Omental fat pad (tissue), 4 donors: Measurements from ENCODE around the gene CYP24A1. TPM values are rescaled to one million over a fixed set of nuclear protein-coding genes. Genes with fewer than 3 reads are reported as not detected.
A peak's percentile ranks its signal among the peaks of the same experiment; 100 is the strongest.

ENCODE experiments used
- ATAC-seq: fragments of 150-250 bp; one replicate; pipeline ENCODE4 v1.9.1; 2016; ENCODE audit warnings: mild to moderate bottlenecking, moderate library complexity; ENCODE audit not compliant: low FRiP score
- DNase-seq: peaks from one replicate; pipeline ENCODE4 v3.0.0-alpha.2; 2019; ENCODE audit warnings: low spot score
- total RNA-seq, 4 donors: library from RNA; depleted of rRNA; stranded (reverse); fragments of >200 nt; gene quantifications; one replicate each; pipeline ENCODE4 v1.1.0, GENCODE V29; 2016
- TF ChIP-seq, protein P1 (sequence below), 3 donors: fragments of 450-650 bp; IDR thresholded peaks; one replicate each; pipeline ENCODE4 v1.5.1; 2016 to 2017; ENCODE audit warnings: antibody characterized with exemption in 3 of 3, mild to moderate bottlenecking in 3 of 3, moderate library complexity in 2 of 3

The CYP24A1 gene
- total RNA-seq, 4 donors from 2014 or later, result 0.12 TPM; not detected in 3

DNA sequence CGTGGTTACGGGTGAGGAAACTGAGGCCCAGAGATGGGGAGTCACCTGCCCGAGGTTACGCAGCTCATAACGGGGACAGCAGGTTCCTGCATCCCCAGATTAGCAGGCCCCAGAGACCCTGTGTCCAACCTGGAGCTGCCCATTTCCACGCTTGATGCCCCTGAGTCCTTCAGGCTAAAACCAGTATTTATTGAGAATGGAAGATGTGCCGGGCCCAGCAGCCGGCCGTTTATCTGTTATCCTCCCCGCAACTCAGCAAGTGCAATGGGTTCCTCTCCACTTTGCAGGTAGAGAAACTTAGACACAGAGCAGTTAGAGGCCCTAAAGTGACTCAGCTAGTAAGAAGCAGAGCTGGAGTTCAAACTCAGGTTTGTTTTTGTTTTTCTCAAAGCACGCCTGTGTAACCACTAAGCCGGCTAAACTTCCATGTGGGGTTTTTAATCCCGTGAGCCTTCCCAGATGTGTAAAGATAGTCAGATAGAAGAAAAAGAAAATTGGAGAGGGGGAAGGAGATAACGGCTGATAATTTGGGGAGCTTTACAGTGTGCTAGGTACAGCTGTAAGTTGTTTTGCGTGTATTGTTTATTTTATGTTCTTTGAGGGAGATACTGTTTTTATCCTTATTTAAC is 34.9 kb upstream of the CYP24A1 start:
- ATAC-seq, result peak; percentile 38
- TF ChIP-seq, protein P1, sequence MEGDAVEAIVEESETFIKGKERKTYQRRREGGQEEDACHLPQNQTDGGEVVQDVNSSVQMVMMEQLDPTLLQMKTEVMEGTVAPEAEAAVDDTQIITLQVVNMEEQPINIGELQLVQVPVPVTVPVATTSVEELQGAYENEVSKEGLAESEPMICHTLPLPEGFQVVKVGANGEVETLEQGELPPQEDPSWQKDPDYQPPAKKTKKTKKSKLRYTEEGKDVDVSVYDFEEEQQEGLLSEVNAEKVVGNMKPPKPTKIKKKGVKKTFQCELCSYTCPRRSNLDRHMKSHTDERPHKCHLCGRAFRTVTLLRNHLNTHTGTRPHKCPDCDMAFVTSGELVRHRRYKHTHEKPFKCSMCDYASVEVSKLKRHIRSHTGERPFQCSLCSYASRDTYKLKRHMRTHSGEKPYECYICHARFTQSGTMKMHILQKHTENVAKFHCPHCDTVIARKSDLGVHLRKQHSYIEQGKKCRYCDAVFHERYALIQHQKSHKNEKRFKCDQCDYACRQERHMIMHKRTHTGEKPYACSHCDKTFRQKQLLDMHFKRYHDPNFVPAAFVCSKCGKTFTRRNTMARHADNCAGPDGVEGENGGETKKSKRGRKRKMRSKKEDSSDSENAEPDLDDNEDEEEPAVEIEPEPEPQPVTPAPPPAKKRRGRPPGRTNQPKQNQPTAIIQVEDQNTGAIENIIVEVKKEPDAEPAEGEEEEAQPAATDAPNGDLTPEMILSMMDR (IDR thresholded peaks at IDR 0.05), result no peak
- no peak for DNase-seq

DNA sequence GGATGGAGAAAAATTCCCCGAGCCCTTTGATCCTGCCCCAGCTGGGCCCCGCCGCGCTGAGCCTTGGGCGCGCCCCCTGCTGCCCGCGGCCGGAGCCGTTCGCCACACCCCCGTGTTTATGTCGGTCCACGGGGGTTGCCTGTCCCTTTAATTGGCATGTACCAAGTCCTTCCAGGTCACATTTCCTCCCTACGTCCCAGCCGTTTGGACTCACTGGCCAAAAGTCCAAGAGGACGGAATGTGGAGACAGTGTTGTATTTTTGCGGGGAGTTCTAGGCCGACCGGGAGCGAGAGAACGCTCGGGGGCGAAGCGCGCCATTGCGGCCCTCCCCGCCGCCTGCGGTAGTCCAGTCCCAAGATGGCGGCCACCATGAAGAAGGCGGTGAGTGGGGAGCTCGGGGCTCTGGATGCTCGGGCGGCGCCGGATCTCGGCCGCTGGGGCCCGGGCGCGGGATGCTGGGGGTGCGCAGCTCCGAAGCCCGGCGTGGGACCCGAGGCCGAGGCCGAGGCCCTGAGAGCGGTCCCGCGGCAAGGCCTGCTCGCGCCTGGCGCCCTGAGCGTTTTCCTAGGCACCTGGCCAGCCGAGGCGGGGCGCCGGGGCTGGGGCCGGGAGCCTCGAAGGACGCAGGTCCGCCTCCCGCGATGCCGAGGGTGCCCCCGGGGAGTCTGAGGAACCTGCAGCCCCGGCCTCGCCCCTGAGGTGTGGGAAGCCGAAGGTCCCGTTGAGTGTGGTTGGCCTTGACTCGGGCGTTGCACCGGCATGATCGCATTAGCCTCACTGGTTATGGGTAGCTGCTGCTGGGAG is 34.2 kb upstream of the CYP24A1 start, which contains the start of gene PFDN4:
TSS of gene PFDN4 (plus strand) at position 345 of the 805 bp plus-strand sequence. CDS start at position 359, 14 bp downstream.
- peak; percentile 60 for DNase-seq
- peak; percentile 91 for ATAC-seq
- TF ChIP-seq, protein P1 (IDR thresholded peaks at IDR 0.05), result peak in 1 of 3 donors; percentile 44

- ATAC-seq, result no peak
- DNase-seq, result no peak
- TF ChIP-seq, protein P1 (IDR thresholded peaks at IDR 0.05), result no peak
Measured at GRCh38 chr20:54207053-54207742, 33.4 kb upstream of the CYP24A1 start.

GRCh38 chr20:54205450-54205849 is 31.7 kb upstream of the CYP24A1 start:
- DNase-seq (no peak), ATAC-seq (no peak)

DNA sequence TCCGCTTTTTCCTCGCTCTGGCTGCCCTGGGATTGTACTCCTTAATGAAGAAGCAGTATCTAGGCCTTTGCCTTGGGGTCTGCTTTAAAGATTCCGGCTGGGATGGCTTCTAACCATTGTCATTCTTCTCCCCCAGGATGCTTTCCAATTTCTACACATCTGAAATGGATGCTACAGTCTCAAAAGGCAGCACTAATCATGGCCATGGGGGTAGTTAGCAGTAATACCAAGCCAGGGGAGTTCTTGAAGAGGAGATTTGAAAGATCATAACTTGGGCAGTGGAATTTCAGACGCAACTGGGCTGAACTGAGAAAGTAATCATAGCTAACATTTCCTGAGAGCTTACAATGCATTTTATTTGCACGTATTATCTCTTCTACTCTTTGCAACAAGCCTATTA is 30.7 kb upstream of the CYP24A1 start:
- TF ChIP-seq, protein P1 (IDR thresholded peaks at IDR 0.05), result no peak
- no peak for DNase-seq
- no peak for ATAC-seq

More at GRCh38 chr20:54205450-54205849, 31.7 kb upstream of the CYP24A1 start:
- TF ChIP-seq, protein P1 (IDR thresholded peaks at IDR 0.05), result no peak

DNA sequence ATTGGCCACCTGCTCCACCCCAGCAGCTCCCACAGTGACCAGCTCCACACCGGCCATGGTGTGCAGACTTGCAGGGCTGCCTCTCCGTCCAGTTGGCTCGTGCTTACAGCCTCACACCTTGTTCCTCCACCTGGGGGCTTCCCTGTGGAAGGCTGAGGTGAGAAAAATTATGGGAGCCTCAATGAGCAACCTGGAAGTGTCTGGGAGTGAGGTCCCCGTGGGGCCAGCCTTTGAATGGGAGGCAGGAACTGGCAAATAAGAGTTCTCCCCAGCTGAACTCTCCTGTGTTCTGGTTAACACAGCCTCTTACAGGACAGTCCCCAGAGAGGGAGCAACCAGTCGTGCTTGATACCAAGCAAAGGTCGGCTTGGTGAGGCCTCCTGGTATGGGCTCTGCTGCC is 30.3 kb upstream of the CYP24A1 start:
- DNase-seq (no peak), ATAC-seq (no peak)
- TF ChIP-seq, protein P1 (IDR thresholded peaks at IDR 0.05), result no peak
